Measurements from ENCODE around the gene ACOT7.

Gene ACOT7

GRCh38 chr1:6280761-6281451, 112.7 kb downstream of the ACOT7 start:
- DNase-seq = no peak

DNA sequence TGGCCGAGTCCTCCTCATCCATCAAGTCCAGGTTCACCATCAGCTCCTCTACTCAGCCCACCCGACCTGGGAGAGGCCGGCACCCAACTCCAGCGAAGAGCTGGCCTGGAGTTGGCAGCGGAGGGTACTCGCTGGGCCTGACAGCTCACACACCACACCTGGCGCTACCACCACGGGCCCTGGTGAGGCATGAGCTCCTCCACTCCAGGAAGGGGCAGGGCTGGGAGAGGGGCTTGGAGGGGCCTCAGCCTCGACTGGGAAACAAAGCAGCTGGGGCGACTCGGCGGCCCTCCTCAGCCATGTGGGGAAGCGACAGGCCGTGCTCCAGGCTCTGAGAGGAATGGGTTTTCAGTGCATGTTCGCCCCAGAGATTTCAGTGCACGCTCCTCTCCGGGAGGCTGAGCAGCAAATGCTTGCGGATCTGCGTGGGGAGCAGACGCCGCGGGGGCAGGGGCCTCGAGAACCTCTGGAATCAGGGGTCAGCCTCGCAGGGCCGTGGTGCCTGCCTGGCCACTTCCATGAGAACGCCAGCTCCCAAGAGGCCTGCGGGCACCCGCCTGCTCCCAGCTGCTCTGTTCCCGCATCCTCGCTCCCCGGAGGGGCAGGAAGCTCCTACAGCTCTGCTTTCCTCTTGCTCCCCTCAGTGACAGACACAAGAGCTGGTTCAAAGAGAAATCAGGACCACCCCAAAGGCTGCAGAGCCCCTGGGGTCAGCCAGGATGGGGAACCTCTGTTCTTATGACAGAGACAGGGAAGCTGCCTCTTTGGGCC, 113.8 kb downstream of the ACOT7 start:
- no peak for DNase-seq

DNA sequence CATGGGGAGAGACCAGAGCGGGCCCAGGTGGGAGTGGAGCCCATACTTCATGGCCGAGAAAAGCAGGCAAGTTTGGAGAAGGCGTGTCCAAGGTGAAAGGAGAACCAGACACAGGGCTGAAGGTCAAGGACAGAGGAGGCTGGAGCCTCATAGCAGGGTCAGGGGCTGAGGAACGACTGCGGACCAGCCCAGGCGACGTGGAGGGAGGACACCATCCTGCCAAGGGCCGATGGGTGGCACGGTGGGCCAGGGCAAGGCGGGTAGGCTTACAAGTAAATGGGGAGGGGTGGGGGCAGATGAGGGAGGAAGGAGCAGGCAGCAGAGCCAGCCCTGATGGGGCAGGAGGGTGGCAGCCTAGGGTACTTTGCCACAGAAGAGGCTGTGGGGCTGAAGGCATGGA, 114.5 kb downstream of the ACOT7 start:
- no peak for DNase-seq

DNA sequence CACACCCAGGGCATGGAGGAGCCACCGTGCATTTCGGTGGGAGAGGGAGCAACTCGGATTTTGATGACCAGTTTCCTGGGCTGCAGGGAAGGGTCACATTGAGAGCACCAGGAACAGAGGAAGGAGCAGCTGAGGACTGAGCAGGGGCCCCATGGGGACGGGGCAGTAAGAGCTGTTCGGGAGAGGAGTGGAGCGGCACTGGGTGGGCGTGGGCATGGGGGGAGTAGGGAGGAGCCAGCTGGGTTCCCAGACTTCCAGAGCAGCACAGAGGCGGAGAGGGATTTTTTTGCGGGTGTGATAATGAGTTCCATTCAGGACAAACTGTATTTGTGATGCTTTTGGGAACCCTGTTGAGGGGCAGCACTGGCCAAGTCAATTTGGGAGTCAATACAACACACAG, 115.3 kb downstream of the ACOT7 start:
- DNase-seq = no peak

- no peak for DNase-seq
Observed at GRCh38 chr1:6276811-6277555, 116.6 kb downstream of the ACOT7 start.

GRCh38 chr1:6275826-6276782, 117.5 kb downstream of the ACOT7 start:
- no peak for DNase-seq

- no peak for DNase-seq
Observed at GRCh38 chr1:6274622-6275139, 118.9 kb downstream of the ACOT7 start.

DNA sequence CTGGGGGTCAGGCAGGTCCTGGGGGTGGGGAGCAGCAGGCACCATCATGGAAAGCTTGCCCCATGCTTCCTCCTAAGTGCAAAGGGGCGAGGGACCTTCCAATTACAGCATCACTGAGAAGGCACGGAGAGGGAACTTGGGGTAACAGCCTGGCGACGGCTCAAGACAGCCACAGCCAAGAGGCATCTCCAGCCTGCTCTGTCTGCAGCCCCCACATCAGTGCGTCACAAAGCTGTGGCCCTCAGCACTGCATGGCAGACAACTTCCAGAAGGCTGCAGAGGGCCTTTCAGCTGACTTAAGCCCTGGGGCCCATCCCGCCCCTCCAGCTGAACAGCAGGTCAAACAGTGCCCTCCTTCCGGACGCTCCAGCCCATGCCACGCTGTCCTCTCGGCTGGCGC, 119.5 kb downstream of the ACOT7 start:
- DNase-seq = no peak

DNA sequence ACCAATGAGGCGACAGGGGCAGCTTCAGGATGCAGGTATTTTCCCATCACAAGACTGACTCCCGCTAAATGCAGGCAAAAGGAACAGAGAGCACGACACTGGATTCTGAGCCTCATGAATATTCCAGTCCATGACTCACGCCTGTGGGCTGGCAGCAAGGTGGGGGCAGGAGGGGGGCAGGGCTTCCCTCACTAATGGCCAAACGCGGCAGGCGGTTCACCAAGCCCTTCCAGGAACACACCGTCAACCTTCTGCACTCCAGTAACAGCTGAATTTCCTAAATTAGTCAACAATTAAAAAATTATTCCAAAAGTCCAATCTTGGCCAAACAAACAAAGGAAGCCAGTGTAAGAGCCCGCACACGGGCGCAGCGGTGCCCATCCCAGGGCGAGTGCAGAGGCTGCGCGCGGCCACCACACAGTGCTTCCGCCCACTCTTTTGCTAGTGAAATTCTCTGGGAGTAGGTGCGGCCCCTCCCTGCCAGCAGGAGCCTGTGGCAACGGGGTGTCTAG, 120.1 kb downstream of the ACOT7 start:
- DNase-seq = no peak

DNA sequence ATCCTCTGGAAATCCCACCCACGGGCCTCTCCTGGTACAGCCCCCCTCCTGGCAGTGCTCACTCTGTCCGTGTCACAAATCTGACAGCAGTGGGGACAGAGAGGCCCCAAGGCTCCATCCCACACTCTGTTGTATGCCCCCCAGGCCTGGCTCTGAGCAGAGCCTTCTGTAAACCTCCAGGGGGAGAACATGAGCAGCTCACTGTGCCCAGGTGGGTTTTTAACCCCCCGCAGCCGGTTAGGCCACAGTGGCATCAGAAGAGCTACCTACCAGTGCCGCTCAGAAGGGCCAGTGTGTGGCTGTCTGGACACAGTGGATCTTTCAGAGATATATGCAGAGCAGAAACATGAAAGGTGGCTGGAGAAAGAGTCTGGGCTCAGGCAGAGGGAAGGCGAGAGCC, 120.7 kb downstream of the ACOT7 start:
- no peak for DNase-seq

- no peak for DNase-seq
Observed at GRCh38 chr1:6272452-6272851, 121.1 kb downstream of the ACOT7 start.

DNA sequence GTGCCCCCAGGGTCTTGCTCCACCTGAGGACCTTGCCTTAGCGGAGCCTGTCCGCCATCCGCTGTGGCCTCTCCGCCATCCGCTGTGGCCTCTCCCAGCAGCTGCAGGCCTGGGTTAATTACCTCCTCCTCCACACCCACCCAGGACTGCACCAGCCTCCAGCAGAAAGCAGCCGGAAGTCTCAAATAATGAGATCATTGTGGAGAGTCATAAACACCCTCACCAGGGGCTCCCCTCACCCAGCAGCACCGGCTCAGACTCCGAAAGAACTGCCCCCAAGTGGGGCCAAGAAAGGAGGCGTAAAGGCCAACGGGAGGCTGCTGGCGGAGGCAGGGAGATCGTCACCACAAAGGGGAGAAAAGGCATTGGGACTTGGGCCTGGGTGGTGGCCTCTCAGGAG, 122.0 kb downstream of the ACOT7 start:
- no peak for DNase-seq

DNA sequence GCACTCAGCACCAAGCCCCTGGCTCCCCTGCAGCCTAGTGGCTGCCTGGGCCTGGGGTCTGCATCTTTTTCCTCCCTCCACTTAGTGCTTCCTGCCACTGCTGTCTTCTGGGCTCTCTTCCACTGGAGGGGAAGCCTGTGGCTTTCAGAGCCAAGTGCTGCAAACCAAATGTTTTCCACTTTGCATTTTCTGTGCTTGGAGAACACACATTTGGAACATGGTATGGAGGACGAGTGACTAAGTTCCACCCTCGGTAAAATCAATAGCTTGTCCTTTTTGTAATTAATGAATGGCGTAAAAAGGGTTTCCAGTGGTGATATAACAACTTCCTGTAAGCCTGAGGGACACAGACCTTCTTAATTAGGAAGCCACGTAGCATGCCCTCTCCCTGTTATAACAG, 122.6 kb downstream of the ACOT7 start:
- DNase-seq = no peak

DNA sequence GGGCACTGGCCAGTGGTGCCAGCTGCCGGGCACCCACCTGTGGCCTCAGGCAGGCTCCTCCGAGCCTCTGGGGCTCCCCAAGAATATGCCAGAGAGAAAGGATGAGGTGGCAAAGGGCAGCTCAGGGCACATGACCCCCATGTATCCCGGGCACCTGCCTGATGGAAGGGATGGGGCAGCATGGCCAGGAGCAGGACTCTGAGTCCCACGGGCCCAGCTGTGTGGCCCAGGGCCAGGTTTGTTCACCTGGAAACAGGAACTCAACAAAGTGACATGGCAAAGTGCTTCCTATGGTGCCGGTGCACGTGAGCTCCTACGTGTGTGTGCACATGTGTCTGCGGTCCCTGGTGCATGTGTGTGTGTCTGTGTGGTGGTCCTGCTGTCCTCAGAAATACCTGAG, 123.2 kb downstream of the ACOT7 start:
- no peak for DNase-seq

DNA sequence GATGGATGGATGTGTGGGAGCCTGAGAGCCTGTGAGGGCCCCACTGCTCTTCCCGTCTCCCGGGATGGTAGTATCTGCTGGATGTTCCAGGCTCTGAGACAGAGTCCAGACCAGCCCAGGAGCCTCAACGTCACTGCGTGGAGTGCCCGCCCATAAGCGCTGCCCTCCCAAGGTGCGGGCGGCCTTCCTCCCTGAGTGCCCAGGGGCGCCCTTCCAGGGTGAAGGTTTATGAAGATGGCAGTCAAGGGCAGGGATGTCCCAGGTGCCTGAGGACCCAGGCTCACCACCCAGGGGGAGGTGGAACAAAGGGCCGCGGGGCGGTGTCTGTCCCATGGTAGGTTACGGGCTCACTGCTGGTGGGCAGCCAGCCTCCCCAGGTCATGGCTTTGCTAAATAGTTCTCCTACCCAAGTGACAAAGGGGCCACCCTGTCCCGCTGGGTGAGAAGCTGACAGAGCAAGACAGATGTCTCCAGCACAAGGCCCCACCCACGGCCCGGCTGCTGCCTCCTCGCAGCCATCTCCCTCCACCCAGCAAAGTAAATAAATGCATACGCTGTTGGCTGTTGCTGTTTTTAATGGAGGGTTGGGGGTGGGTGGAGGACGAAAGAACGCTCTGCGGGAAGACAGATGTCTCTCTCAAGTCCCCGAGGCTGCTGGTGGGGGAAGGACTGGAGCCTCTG, 123.7 kb downstream of the ACOT7 start:
- DNase-seq = no peak

- no peak for DNase-seq
Observed at GRCh38 chr1:6269296-6269695, 124.3 kb downstream of the ACOT7 start.

GRCh38 chr1:6268415-6268814, 125.2 kb downstream of the ACOT7 start:
- no peak for DNase-seq

DNA sequence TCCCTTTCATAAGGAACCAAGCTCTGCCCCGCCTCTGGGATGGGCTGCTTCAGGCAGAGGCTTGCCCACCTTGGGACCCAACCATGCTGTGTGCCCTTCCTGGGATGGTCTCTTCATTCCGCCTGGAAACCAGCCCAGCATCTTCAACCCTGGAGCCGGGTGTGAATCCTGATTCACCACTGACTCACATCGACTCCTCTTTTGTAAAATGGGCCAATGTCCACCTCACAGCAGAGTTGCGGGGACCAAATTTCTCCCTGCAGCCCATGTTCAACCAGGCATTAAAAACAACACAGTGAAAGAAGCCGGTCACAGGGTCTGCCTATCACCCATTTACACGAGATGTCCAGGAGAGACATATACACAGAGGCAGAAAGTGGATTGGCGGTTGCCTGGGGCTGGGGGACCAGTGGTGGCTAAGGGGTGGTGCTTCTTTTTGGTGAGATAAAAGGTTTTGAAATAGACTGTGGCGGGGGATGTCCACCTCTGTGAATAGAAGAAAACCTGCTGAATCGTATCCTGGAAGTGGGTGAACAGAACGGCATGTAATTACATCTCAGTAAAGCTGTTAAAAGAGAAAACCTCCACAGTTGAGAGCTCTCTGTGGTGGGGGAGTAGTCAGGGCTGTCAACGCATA, 125.8 kb downstream of the ACOT7 start:
- no peak for DNase-seq

GRCh38 chr1:6266641-6267040, 126.9 kb downstream of the ACOT7 start:
- DNase-seq = no peak

DNA sequence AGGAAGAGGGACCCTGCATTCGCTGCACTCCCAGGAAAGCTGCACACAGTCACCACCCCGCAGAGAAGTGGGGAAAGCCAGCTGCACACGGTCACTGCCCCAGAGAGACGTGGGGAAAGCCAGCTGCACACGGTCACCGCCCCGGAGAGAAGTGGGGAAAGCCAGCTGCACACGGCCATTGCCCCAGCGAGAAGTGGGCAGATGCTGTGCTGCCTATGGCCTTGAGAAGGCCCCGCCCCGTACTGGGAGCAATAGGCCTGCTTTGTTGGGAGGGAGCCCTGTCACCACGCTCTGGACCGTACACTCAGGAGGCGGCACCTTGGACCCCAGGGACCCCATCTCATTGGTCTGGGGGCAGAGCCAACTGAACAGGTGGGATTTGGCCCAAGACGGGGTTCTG, 128.4 kb downstream of the ACOT7 start:
- DNase-seq = no peak

- DNase-seq = no peak
Observed at GRCh38 chr1:6263716-6264115, 129.9 kb downstream of the ACOT7 start.
